ENCODE measurements around the gene SLC22A23.

SLC22A23 gene

GRCh38 chr6:3446184-3446583 is 10.7 kb downstream of the SLC22A23 start:
- Histone ChIP-seq H3K9me3 (ENCODE audit: control insufficient read depth, low read length) (no peaks in the 10 kb centered on the region), H3K4me3 (ENCODE audit: insufficient read depth, low read depth, low read length) (no peak overlapping the region), H3K36me3 (ENCODE audit: control insufficient read depth, insufficient read depth, low read length) (no peaks in the 10 kb centered on the region), H3K27ac (ENCODE audit: insufficient read depth, low read depth, low read length, poor library complexity, severe bottlenecking) (no peak overlapping the region), H3K4me1 (ENCODE audit: control insufficient read depth, insufficient read depth, low read length) (peaks cover 14% of the 10 kb centered on the region), H3K27me3 (ENCODE audit: control insufficient read depth, insufficient read depth, low read length, poor library complexity, severe bottlenecking) (no peaks in the 10 kb centered on the region)
- 89 to 96% methylated on average over 4 of the region's 4 CpGs for WGBS, 2 experiments

- Histone ChIP-seq H3K4me1 (ENCODE audit: control insufficient read depth, insufficient read depth, low read length) (peaks cover 14% of the 10 kb centered on the region), H3K36me3 (ENCODE audit: control insufficient read depth, insufficient read depth, low read length) (no peaks in the 10 kb centered on the region), H3K27me3 (ENCODE audit: control insufficient read depth, insufficient read depth, low read length, poor library complexity, severe bottlenecking) (no peaks in the 10 kb centered on the region), H3K4me3 (ENCODE audit: insufficient read depth, low read depth, low read length) (no peak overlapping the region), H3K27ac (ENCODE audit: insufficient read depth, low read depth, low read length, poor library complexity, severe bottlenecking) (no peak overlapping the region), H3K9me3 (ENCODE audit: control insufficient read depth, low read length) (no peaks in the 10 kb centered on the region)
- 84 to 85% methylated on average over 18 of the region's 18 CpGs for WGBS, 2 experiments
These were observed 12.4 kb downstream of the SLC22A23 start for GRCh38 chr6:3444276-3445088.

DNA sequence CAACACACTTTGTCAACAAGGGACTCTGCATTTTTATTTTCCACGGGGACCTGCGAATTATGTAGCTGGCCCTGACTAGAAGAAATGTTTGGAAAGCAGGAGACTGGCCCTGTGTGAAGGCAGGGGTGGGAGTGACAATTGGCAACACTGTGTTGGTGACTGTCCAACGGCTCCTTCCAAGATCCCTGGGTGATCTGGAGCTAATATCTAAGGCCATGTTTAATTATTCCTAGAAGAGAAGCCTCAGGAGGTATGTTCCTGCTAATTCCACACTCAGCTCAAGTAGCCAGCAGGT is 13.7 kb downstream of the SLC22A23 start:
- Histone ChIP-seq H3K4me3 (ENCODE audit: insufficient read depth, low read depth, low read length) (no peak overlapping the region), H3K27ac (ENCODE audit: insufficient read depth, low read depth, low read length, poor library complexity, severe bottlenecking) (no peak overlapping the region), H3K27me3 (ENCODE audit: control insufficient read depth, insufficient read depth, low read length, poor library complexity, severe bottlenecking) (no peaks in the 10 kb centered on the region), H3K9me3 (ENCODE audit: control insufficient read depth, low read length) (no peaks in the 10 kb centered on the region), H3K4me1 (ENCODE audit: control insufficient read depth, insufficient read depth, low read length) (peaks cover 21% of the 10 kb centered on the region), H3K36me3 (ENCODE audit: control insufficient read depth, insufficient read depth, low read length) (no peaks in the 10 kb centered on the region)
- 84 to 90% methylated on average over 3 of the region's 3 CpGs for WGBS, 2 experiments

- Histone ChIP-seq H3K9me3 (ENCODE audit: control insufficient read depth, low read length) (no peaks in the 10 kb centered on the region), H3K27me3 (ENCODE audit: control insufficient read depth, insufficient read depth, low read length, poor library complexity, severe bottlenecking) (no peaks in the 10 kb centered on the region), H3K4me1 (ENCODE audit: control insufficient read depth, insufficient read depth, low read length) (peaks cover 21% of the 10 kb centered on the region), H3K36me3 (ENCODE audit: control insufficient read depth, insufficient read depth, low read length) (no peaks in the 10 kb centered on the region), H3K27ac (ENCODE audit: insufficient read depth, low read depth, low read length, poor library complexity, severe bottlenecking) (no peak overlapping the region), H3K4me3 (ENCODE audit: insufficient read depth, low read depth, low read length) (no peak overlapping the region)
- WGBS, 2 experiments, result 91 to 92% methylated on average over 8 of the region's 8 CpGs
These were observed 14.2 kb downstream of the SLC22A23 start for GRCh38 chr6:3442431-3443220.

- no peaks in the 10 kb centered on the region for H3K9me3 ChIP-seq (ENCODE audit: control insufficient read depth, low read length)
- H3K27ac ChIP-seq (ENCODE audit: insufficient read depth, low read depth, low read length, poor library complexity, severe bottlenecking), result no peak overlapping the region
- no peaks in the 10 kb centered on the region for H3K27me3 ChIP-seq (ENCODE audit: control insufficient read depth, insufficient read depth, low read length, poor library complexity, severe bottlenecking)
- no peak overlapping the region for H3K4me3 ChIP-seq (ENCODE audit: insufficient read depth, low read depth, low read length)
- peaks cover 21% of the 10 kb centered on the region for H3K4me1 ChIP-seq (ENCODE audit: control insufficient read depth, insufficient read depth, low read length)
- no peaks in the 10 kb centered on the region for H3K36me3 ChIP-seq (ENCODE audit: control insufficient read depth, insufficient read depth, low read length)
- 92 to 95% methylated on average over 5 of the region's 5 CpGs for WGBS, 2 experiments
These were observed 15.9 kb downstream of the SLC22A23 start for GRCh38 chr6:3440911-3441310.

- Histone ChIP-seq H3K4me1 (ENCODE audit: control insufficient read depth, insufficient read depth, low read length) (peaks cover 19% of the 10 kb centered on the region), H3K27ac (ENCODE audit: insufficient read depth, low read depth, low read length, poor library complexity, severe bottlenecking) (no peak overlapping the region), H3K9me3 (ENCODE audit: control insufficient read depth, low read length) (no peaks in the 10 kb centered on the region), H3K4me3 (ENCODE audit: insufficient read depth, low read depth, low read length) (no peak overlapping the region), H3K36me3 (ENCODE audit: control insufficient read depth, insufficient read depth, low read length) (no peaks in the 10 kb centered on the region), H3K27me3 (ENCODE audit: control insufficient read depth, insufficient read depth, low read length, poor library complexity, severe bottlenecking) (no peaks in the 10 kb centered on the region)
- WGBS, 2 experiments, result 91 to 95% methylated on average over 4 of the region's 4 CpGs
These were observed 16.9 kb downstream of the SLC22A23 start for GRCh38 chr6:3439961-3440360.

- Histone ChIP-seq H3K36me3 (ENCODE audit: control insufficient read depth, insufficient read depth, low read length) (no peaks in the 10 kb centered on the region), H3K27me3 (ENCODE audit: control insufficient read depth, insufficient read depth, low read length, poor library complexity, severe bottlenecking) (no peaks in the 10 kb centered on the region), H3K9me3 (ENCODE audit: control insufficient read depth, low read length) (no peaks in the 10 kb centered on the region), H3K4me3 (ENCODE audit: insufficient read depth, low read depth, low read length) (no peak overlapping the region), H3K27ac (ENCODE audit: insufficient read depth, low read depth, low read length, poor library complexity, severe bottlenecking) (no peak overlapping the region), H3K4me1 (ENCODE audit: control insufficient read depth, insufficient read depth, low read length) (peaks cover 7% of the 10 kb centered on the region)
- 76 to 78% methylated on average over 25 to 26 of the region's 26 CpGs for WGBS, 2 experiments
These were observed 18.4 kb downstream of the SLC22A23 start for GRCh38 chr6:3438190-3439167.

- peaks cover 4% of the 10 kb centered on the region for H3K4me1 ChIP-seq (ENCODE audit: control insufficient read depth, insufficient read depth, low read length)
- no peaks in the 10 kb centered on the region for H3K36me3 ChIP-seq (ENCODE audit: control insufficient read depth, insufficient read depth, low read length)
- H3K4me3 ChIP-seq (ENCODE audit: insufficient read depth, low read depth, low read length), result no peak overlapping the region
- no peaks in the 10 kb centered on the region for H3K9me3 ChIP-seq (ENCODE audit: control insufficient read depth, low read length)
- no peak overlapping the region for H3K27ac ChIP-seq (ENCODE audit: insufficient read depth, low read depth, low read length, poor library complexity, severe bottlenecking)
- H3K27me3 ChIP-seq (ENCODE audit: control insufficient read depth, insufficient read depth, low read length, poor library complexity, severe bottlenecking), result no peaks in the 10 kb centered on the region
- WGBS, 2 experiments, result 74 to 82% methylated on average over 4 of the region's 4 CpGs
These were observed 23.8 kb downstream of the SLC22A23 start for GRCh38 chr6:3433005-3433404.

DNA sequence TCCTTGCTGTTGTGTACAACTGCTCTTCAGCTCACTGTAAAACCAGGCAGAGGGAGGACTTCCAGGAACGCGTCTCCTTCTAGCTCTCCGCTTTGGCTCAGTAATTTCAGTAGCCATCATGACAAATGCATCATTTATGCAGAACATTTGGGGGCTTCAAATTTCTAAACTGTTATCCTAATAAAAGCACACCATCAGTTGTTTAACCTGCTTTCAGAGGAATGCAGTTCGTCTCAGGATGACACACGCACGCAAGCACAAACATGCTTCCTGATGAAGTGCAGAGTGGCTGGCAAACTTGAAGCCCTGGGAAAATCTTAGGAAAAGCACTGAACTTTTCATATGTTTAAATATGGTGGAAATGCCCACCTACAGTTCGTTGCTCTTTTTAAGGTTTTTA is 24.4 kb downstream of the SLC22A23 start:
- Histone ChIP-seq H3K36me3 (ENCODE audit: control insufficient read depth, insufficient read depth, low read length) (no peaks in the 10 kb centered on the region), H3K9me3 (ENCODE audit: control insufficient read depth, low read length) (no peaks in the 10 kb centered on the region), H3K27me3 (ENCODE audit: control insufficient read depth, insufficient read depth, low read length, poor library complexity, severe bottlenecking) (no peaks in the 10 kb centered on the region), H3K4me3 (ENCODE audit: insufficient read depth, low read depth, low read length) (no peak overlapping the region), H3K4me1 (ENCODE audit: control insufficient read depth, insufficient read depth, low read length) (peaks cover 4% of the 10 kb centered on the region), H3K27ac (ENCODE audit: insufficient read depth, low read depth, low read length, poor library complexity, severe bottlenecking) (no peak overlapping the region)
- 93 to 95% methylated on average over 7 of the region's 7 CpGs for WGBS, 2 experiments

DNA sequence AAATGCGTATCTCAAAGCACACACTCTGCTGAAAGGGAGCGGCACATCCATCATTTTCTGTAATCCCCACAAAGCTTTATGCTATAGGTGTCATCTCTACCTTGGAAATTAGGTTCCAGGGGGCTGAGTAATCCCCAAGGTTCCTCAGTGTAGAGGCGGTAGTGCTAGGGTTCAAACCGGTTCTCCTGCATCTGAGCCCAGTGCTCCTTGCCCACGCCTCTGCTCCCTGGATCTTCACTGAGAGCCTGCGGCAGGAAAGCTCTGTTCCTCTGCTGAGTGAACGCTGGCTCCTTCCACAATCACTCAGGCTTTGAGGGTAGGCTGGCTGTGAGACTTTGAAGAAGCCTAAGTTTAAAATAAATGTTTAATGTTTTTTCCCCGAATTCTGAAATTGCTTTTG is 24.9 kb downstream of the SLC22A23 start:
- Histone ChIP-seq H3K4me1 (ENCODE audit: control insufficient read depth, insufficient read depth, low read length) (peaks cover 4% of the 10 kb centered on the region), H3K27ac (ENCODE audit: insufficient read depth, low read depth, low read length, poor library complexity, severe bottlenecking) (no peak overlapping the region), H3K36me3 (ENCODE audit: control insufficient read depth, insufficient read depth, low read length) (no peaks in the 10 kb centered on the region), H3K4me3 (ENCODE audit: insufficient read depth, low read depth, low read length) (no peak overlapping the region), H3K27me3 (ENCODE audit: control insufficient read depth, insufficient read depth, low read length, poor library complexity, severe bottlenecking) (no peaks in the 10 kb centered on the region), H3K9me3 (ENCODE audit: control insufficient read depth, low read length) (no peaks in the 10 kb centered on the region)
- 80 to 83% methylated on average over 8 of the region's 8 CpGs for WGBS, 2 experiments

Data from ectodermal cell (in vitro differentiated cells).